Osteoblast (primary cell): ENCODE results near the gene SEMA4B. TPM values are rescaled to one million over a fixed set of nuclear protein-coding genes. Genes with fewer than 3 reads are reported as not detected.

Source experiments
- DNase-seq: peaks from one replicate; pipeline ENCODE4 v3.0.0; 2011; ENCODE audit warnings: low spot score, mixed read lengths; ENCODE audit not compliant: insufficient read length; ENCODE audit errors: missing footprints
- H2AFZ ChIP-seq: 2 replicates; pipeline ENCODE4 v1.6.0; 2011; ENCODE audit warnings: mild to moderate bottlenecking, low read length
- H3K27ac ChIP-seq: 2 replicates; pipeline ENCODE4 v1.5.1; 2011; ENCODE audit warnings: mild to moderate bottlenecking, low read depth, low read length, moderate library complexity
- H3K27me3 ChIP-seq: 2 replicates; pipeline ENCODE4 v1.6.0; 2012; ENCODE audit warnings: mild to moderate bottlenecking, control low read depth, inconsistent platforms, low read length, moderate library complexity; ENCODE audit not compliant: insufficient read depth
- H3K36me3 ChIP-seq: 2 replicates; pipeline ENCODE4 v1.5.1; 2011; ENCODE audit warnings: mild to moderate bottlenecking, low read length, control low read depth, moderate library complexity; ENCODE audit not compliant: insufficient read depth
- H3K4me1 ChIP-seq: 2 replicates; pipeline ENCODE4 v1.5.1; 2011; ENCODE audit warnings: mild to moderate bottlenecking, low read length, control low read depth, moderate library complexity; ENCODE audit not compliant: insufficient read depth
- H3K4me2 ChIP-seq: 2 replicates; pipeline ENCODE4 v1.6.0; 2011; ENCODE audit warnings: mild to moderate bottlenecking, low read length; ENCODE audit not compliant: insufficient read depth
- H3K4me3 ChIP-seq: fragments of 200-600 bp; sonication (generic); 3 replicates; pipeline ENCODE4 v1.5.1; 2012; ENCODE audit warnings: mild to moderate bottlenecking, low read length, inconsistent platforms; ENCODE audit not compliant: insufficient read depth
- H3K79me2 ChIP-seq: 2 replicates; pipeline ENCODE4 v1.6.0; 2012; ENCODE audit warnings: mild to moderate bottlenecking, low read length, control low read depth, inconsistent platforms; ENCODE audit not compliant: insufficient read depth
- H3K9me3 ChIP-seq: 2 replicates; pipeline ENCODE4 v1.5.1; 2011; ENCODE audit warnings: low read depth, low read length, control low read depth
- H4K20me1 ChIP-seq: 2 replicates; pipeline ENCODE4 v1.6.0; 2012; ENCODE audit warnings: mild to moderate bottlenecking, low read length, control low read depth; ENCODE audit not compliant: insufficient read depth
- CTCF ChIP-seq: IDR thresholded peaks from 2 replicates; pipeline ENCODE4 v1.5.1; 2011; ENCODE audit warnings: mild to moderate bottlenecking, low read depth, low read length, moderate library complexity; ENCODE audit errors: extremely low read depth
- total RNA-seq: library from RNA; depleted of rRNA; stranded (reverse); fragments of >200 nt; gene quantifications from 2 replicates; pipeline ENCODE4 v1.2.3, GENCODE V29; 2012

The SEMA4B gene
- total RNA-seq, 1 donor: 8.7 TPM

- peaks cover 3% of the 10 kb centered on the region for H4K20me1 ChIP-seq
- DNase-seq: peak; percentile 79
- peaks cover 19% of the 10 kb centered on the region for H3K36me3 ChIP-seq
Observed at GRCh38 chr15:90225504-90226234, 24.5 kb downstream of the SEMA4B start.

GRCh38 chr15:90227336-90227735, 26.2 kb downstream of the SEMA4B start:
- no peak overlapping the region for H3K27ac ChIP-seq
- H2AFZ ChIP-seq: no peak overlapping the region
- H4K20me1 ChIP-seq: peaks cover 13% of the 10 kb centered on the region
- H3K4me3 ChIP-seq: no peak overlapping the region
- H3K9me3 ChIP-seq: no peaks in the 10 kb centered on the region
- H3K27me3 ChIP-seq: no peaks in the 10 kb centered on the region
- H3K36me3 ChIP-seq: peaks cover 35% of the 10 kb centered on the region
- DNase-seq: peak; percentile 76
- peaks cover 4% of the 10 kb centered on the region for H3K4me1 ChIP-seq
- no peak overlapping the region for H3K4me2 ChIP-seq
- H3K79me2 ChIP-seq: peaks cover 18% of the 10 kb centered on the region
- no peak for TF ChIP-seq CTCF

More at GRCh38 chr15:90225504-90226234, 24.5 kb downstream of the SEMA4B start:
- no peak overlapping the region for H3K27ac ChIP-seq
- no peak overlapping the region for H3K4me3 ChIP-seq
- peaks cover 5% of the 10 kb centered on the region for H3K4me1 ChIP-seq
- H3K27me3 ChIP-seq: no peaks in the 10 kb centered on the region
- H3K4me2 ChIP-seq: no peak overlapping the region
- no peak overlapping the region for H2AFZ ChIP-seq
- H3K9me3 ChIP-seq: no peaks in the 10 kb centered on the region
- TF ChIP-seq CTCF: no peak
- peaks cover 1% of the 10 kb centered on the region for H3K79me2 ChIP-seq

- H3K79me2 ChIP-seq: peaks cover 25% of the 10 kb centered on the region
- no peak overlapping the region for H3K4me2 ChIP-seq
- no peak overlapping the region for H3K27ac ChIP-seq
- H4K20me1 ChIP-seq: peaks cover 17% of the 10 kb centered on the region
- peaks cover 35% of the 10 kb centered on the region for H3K36me3 ChIP-seq
- H3K27me3 ChIP-seq: no peaks in the 10 kb centered on the region
- no peak overlapping the region for H3K4me3 ChIP-seq
- peaks cover 10% of the 10 kb centered on the region for H3K4me1 ChIP-seq
- no peak overlapping the region for H2AFZ ChIP-seq
- TF ChIP-seq CTCF: no peak
- no peaks in the 10 kb centered on the region for H3K9me3 ChIP-seq
- no peak for DNase-seq
Observed at GRCh38 chr15:90227816-90228772, 27.0 kb downstream of the SEMA4B start.

- Histone ChIP-seq H4K20me1 (peaks cover 17% of the 10 kb centered on the region), H3K36me3 (peaks cover 35% of the 10 kb centered on the region), H3K4me1 (peaks cover 10% of the 10 kb centered on the region), H2AFZ (no peak overlapping the region), H3K4me3 (no peak overlapping the region), H3K79me2 (peaks cover 30% of the 10 kb centered on the region), H3K27me3 (no peaks in the 10 kb centered on the region), H3K27ac (no peak overlapping the region), H3K4me2 (no peak overlapping the region), H3K9me3 (no peaks in the 10 kb centered on the region)
- DNase-seq: no peak
- TF ChIP-seq CTCF: no peak
Observed at GRCh38 chr15:90228960-90229359, 27.8 kb downstream of the SEMA4B start.
